Measurements from ENCODE around the gene SIT1.

SIT1 gene

GRCh38 chr9:35696520-35697215 is 45.9 kb upstream of the SIT1 start:
- Histone ChIP-seq H3K27me3 (ENCODE audit: control insufficient read depth, insufficient read depth, low read length) (no peaks in the 10 kb centered on the region), H3K4me2 (ENCODE audit: low read length) (no peak overlapping the region), H3K4me3 (ENCODE audit: low read depth, low read length) (no peak overlapping the region), H2AFZ (no peak overlapping the region), H3K79me2 (no peaks in the 10 kb centered on the region), H3K9ac (no peak overlapping the region), H3K36me3 (ENCODE audit: control insufficient read depth, insufficient read depth, low read length) (no peaks in the 10 kb centered on the region), H3K27ac (peak overlapping the region; percentile 74), H3K9me3 (ENCODE audit: control insufficient read depth, low read length) (no peaks in the 10 kb centered on the region), H3K4me1 (peaks cover 18% of the 10 kb centered on the region)
- peak; percentile 76 for TF ChIP-seq CTCF (IDR thresholded peaks at IDR 0.05)

- Histone ChIP-seq H3K4me1 (peaks cover 18% of the 10 kb centered on the region), H3K4me2 (ENCODE audit: low read length) (no peak overlapping the region), H3K4me3 (ENCODE audit: low read depth, low read length) (no peak overlapping the region), H3K79me2 (no peaks in the 10 kb centered on the region), H3K27me3 (ENCODE audit: control insufficient read depth, insufficient read depth, low read length) (no peaks in the 10 kb centered on the region), H2AFZ (no peak overlapping the region), H3K9ac (no peak overlapping the region), H3K9me3 (ENCODE audit: control insufficient read depth, low read length) (no peaks in the 10 kb centered on the region), H3K27ac (no peak overlapping the region), H3K36me3 (ENCODE audit: control insufficient read depth, insufficient read depth, low read length) (no peaks in the 10 kb centered on the region)
- no peak for TF ChIP-seq CTCF (IDR thresholded peaks at IDR 0.05)
Observed at GRCh38 chr9:35695943-35696401, 45.2 kb upstream of the SIT1 start.

- Histone ChIP-seq H3K4me1 (peaks cover 9% of the 10 kb centered on the region), H3K27me3 (ENCODE audit: control insufficient read depth, insufficient read depth, low read length) (no peaks in the 10 kb centered on the region), H2AFZ (peak overlapping the region; percentile 94), H3K27ac (peak overlapping the region; percentile 69), H3K4me3 (ENCODE audit: low read depth, low read length) (no peak overlapping the region), H3K79me2 (no peaks in the 10 kb centered on the region), H3K36me3 (ENCODE audit: control insufficient read depth, insufficient read depth, low read length) (no peaks in the 10 kb centered on the region), H3K4me2 (ENCODE audit: low read length) (no peak overlapping the region), H3K9me3 (ENCODE audit: control insufficient read depth, low read length) (no peaks in the 10 kb centered on the region), H3K9ac (no peak overlapping the region)
- TF ChIP-seq CTCF (IDR thresholded peaks at IDR 0.05) = no peak
Observed at GRCh38 chr9:35691757-35692301, 41.1 kb upstream of the SIT1 start.

- H3K4me1 ChIP-seq = peaks cover 6% of the 10 kb centered on the region
- H3K79me2 ChIP-seq = no peaks in the 10 kb centered on the region
- peak overlapping the region; percentile 78 for H3K4me3 ChIP-seq (ENCODE audit: low read depth, low read length)
- peak overlapping the region; percentile 69 for H3K27ac ChIP-seq
- TF ChIP-seq CTCF (IDR thresholded peaks at IDR 0.05) = no peak
- H3K36me3 ChIP-seq (ENCODE audit: control insufficient read depth, insufficient read depth, low read length) = no peaks in the 10 kb centered on the region
- peak overlapping the region; percentile 99 for H3K4me2 ChIP-seq (ENCODE audit: low read length)
- no peaks in the 10 kb centered on the region for H3K9me3 ChIP-seq (ENCODE audit: control insufficient read depth, low read length)
- no peaks in the 10 kb centered on the region for H3K27me3 ChIP-seq (ENCODE audit: control insufficient read depth, insufficient read depth, low read length)
- peak overlapping the region; percentile 94 for H2AFZ ChIP-seq
- no peak overlapping the region for H3K9ac ChIP-seq
Observed at GRCh38 chr9:35691334-35691650, 40.6 kb upstream of the SIT1 start.
